DND-41 (cell line): ENCODE measurements around the gene MVD.
"Not testable (repeated sequence)": the region's sequence is repeated elsewhere in the genome, so short reads cannot be mapped to it uniquely, and the experiment has no call there.

Source experiments
- ATAC-seq: fragments of 200-7000 bp; cut with Tn5 transposase; 3 replicates; pipeline ENCODE4 v1.9.1; 2021; ENCODE audit warnings: low read depth; ENCODE audit not compliant: insufficient read depth
- DNase-seq: peaks from one replicate; pipeline ENCODE4 v3.0.0-alpha.2; 2020
- H2AFZ ChIP-seq: 2 replicates; pipeline ENCODE4 v1.6.0; 2012; ENCODE audit warnings: low read depth, low read length
- H3K27ac ChIP-seq: 2 replicates; pipeline ENCODE4 v1.5.1; 2012; ENCODE audit warnings: low read length, inconsistent platforms
- H3K27me3 ChIP-seq: fragments of 200-600 bp; sonication (generic); 2 replicates; pipeline ENCODE4 v1.6.0; 2012; ENCODE audit warnings: low read length, mild to moderate bottlenecking, inconsistent platforms; ENCODE audit not compliant: insufficient read depth, poor library complexity
- H3K36me3 ChIP-seq: 2 replicates; pipeline ENCODE4 v1.5.1; 2012; ENCODE audit warnings: low read length, inconsistent platforms; ENCODE audit not compliant: insufficient read depth
- H3K4me1 ChIP-seq: 2 replicates; pipeline ENCODE4 v1.5.1; 2012; ENCODE audit warnings: mild to moderate bottlenecking, low read length; ENCODE audit not compliant: insufficient read depth
- H3K4me2 ChIP-seq: 2 replicates; pipeline ENCODE4 v1.6.0; 2012; ENCODE audit warnings: mild to moderate bottlenecking, moderate library complexity, low read length, inconsistent platforms; ENCODE audit not compliant: insufficient read depth
- H3K4me3 ChIP-seq, 2 experiments: fragments of 200-600 bp in 1 of 2; shearing (Covaris generic) in 1 of 2; 2 replicates each; pipeline ENCODE4 v1.5.1; 2012 to 2016; ENCODE audit warnings: inconsistent platforms in 2 of 2, low read length in 2 of 2, mild to moderate bottlenecking in 2 of 2, low read depth in 1 of 2, moderate library complexity in 1 of 2
- H3K79me2 ChIP-seq: 2 replicates; pipeline ENCODE4 v1.6.0; 2012; ENCODE audit warnings: low read length, inconsistent platforms; ENCODE audit not compliant: insufficient read depth
- H3K9ac ChIP-seq: 2 replicates; pipeline ENCODE4 v1.6.0; 2012; ENCODE audit warnings: low read depth, mild to moderate bottlenecking, inconsistent platforms, low read length, moderate library complexity
- H3K9me3 ChIP-seq: 2 replicates; pipeline ENCODE4 v1.5.1; 2012; ENCODE audit warnings: low read length, moderate library complexity, mild to moderate bottlenecking, inconsistent platforms; ENCODE audit not compliant: insufficient read depth, severe bottlenecking
- H4K20me1 ChIP-seq: 2 replicates; pipeline ENCODE4 v1.6.0; 2012; ENCODE audit warnings: low read length; ENCODE audit not compliant: insufficient read depth
- EZH2 ChIP-seq: IDR thresholded peaks from 3 replicates; pipeline ENCODE4 v1.6.1; 2012; ENCODE audit warnings: borderline replicate concordance, low read depth, mild to moderate bottlenecking, moderate library complexity, low read length, inconsistent platforms; ENCODE audit not compliant: severe bottlenecking
- TF ChIP-seq, protein P1 (sequence below): IDR thresholded peaks from 2 replicates; pipeline ENCODE4 v1.5.1; 2012; ENCODE audit warnings: borderline replicate concordance, low read length, moderate library complexity, mild to moderate bottlenecking; ENCODE audit not compliant: poor library complexity, severe bottlenecking; ENCODE audit errors: extremely low read depth

Gene MVD

GRCh38 chr16:88671806-88672205 is 8.9 kb upstream of the MVD start:
- Histone ChIP-seq H3K4me3 (no peak overlapping the region), H3K27ac (no peak overlapping the region), H4K20me1 (0 out of 2 replicates have a peak, but pooled peaks cover 3% of the 10 kb centered on the region), H3K36me3 (no peaks in the 10 kb centered on the region), H3K4me1 (no peaks in the 10 kb centered on the region), H3K79me2 (no peaks in the 10 kb centered on the region), H3K9ac (no peak overlapping the region), H3K27me3 (no peaks in the 10 kb centered on the region), H3K4me2 (no peak overlapping the region), H3K9me3 (no peaks in the 10 kb centered on the region), H2AFZ (no peak overlapping the region)
- DNase-seq (no peak), ATAC-seq (no peak)
- TF ChIP-seq, protein P1, sequence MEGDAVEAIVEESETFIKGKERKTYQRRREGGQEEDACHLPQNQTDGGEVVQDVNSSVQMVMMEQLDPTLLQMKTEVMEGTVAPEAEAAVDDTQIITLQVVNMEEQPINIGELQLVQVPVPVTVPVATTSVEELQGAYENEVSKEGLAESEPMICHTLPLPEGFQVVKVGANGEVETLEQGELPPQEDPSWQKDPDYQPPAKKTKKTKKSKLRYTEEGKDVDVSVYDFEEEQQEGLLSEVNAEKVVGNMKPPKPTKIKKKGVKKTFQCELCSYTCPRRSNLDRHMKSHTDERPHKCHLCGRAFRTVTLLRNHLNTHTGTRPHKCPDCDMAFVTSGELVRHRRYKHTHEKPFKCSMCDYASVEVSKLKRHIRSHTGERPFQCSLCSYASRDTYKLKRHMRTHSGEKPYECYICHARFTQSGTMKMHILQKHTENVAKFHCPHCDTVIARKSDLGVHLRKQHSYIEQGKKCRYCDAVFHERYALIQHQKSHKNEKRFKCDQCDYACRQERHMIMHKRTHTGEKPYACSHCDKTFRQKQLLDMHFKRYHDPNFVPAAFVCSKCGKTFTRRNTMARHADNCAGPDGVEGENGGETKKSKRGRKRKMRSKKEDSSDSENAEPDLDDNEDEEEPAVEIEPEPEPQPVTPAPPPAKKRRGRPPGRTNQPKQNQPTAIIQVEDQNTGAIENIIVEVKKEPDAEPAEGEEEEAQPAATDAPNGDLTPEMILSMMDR: no peak
- no peak for TF ChIP-seq EZH2

- Histone ChIP-seq H3K4me3 (no peak overlapping the region), H3K36me3 (no peaks in the 10 kb centered on the region), H3K27me3 (no peaks in the 10 kb centered on the region), H3K27ac (no peak overlapping the region), H4K20me1 (0 out of 2 replicates have a peak, but pooled peaks cover 3% of the 10 kb centered on the region), H3K4me1 (no peaks in the 10 kb centered on the region), H3K9ac (no peak overlapping the region), H3K9me3 (no peaks in the 10 kb centered on the region), H3K79me2 (no peaks in the 10 kb centered on the region), H3K4me2 (no peak overlapping the region), H2AFZ (no peak overlapping the region)
- TF ChIP-seq, protein P1: no peak
- TF ChIP-seq EZH2: no peak
- DNase-seq (no peak), ATAC-seq (no peak)
Observed at GRCh38 chr16:88669980-88670379, 7.1 kb upstream of the MVD start.

DNA sequence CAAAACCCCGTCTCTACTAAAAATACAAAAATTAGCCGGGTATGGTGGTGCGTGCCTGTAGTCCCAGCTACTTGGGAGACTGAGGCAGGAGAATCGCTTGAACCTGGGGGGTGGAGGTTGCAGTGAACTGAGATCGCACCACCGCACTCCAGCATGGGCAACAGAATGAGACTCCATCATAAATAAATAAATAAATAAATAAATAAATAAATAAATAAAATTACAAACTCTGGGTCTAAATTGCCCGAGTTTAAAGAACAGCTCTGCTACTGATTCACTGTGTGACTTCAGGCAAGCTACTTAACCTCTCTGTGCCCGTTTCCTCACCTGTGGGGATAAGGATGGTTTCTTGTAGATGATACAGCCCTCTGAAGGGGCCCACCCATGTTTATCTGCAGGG is 6.6 kb upstream of the MVD start:
- not testable (repeated sequence) for H3K36me3 ChIP-seq, H3K27ac ChIP-seq, DNase-seq, H3K4me2 ChIP-seq, ATAC-seq, H3K79me2 ChIP-seq, H3K4me3 ChIP-seq, H3K4me1 ChIP-seq, H3K9ac ChIP-seq, H4K20me1 ChIP-seq, H2AFZ ChIP-seq, H3K27me3 ChIP-seq, H3K9me3 ChIP-seq

DNA sequence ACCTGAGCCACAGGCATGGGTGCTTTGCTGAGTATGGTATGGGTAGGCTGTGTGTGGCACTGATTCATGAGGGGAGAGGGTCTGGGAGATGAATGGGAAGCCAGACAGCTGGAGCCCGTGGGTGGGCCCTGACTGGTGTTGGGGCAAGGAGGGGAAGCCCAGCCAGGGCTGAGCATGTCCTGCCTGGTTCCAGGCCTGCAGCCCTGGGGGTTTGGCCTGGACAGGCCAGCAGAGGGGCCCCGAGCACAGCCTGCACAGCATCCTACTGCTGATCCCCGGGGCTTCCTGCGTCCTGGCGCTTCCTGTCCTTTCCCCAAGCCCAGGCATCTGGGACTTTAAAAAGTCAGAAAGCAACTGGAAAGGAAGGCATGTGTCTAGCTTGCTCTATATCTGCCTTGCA is 4.6 kb upstream of the MVD start:
- Histone ChIP-seq H2AFZ (no peak overlapping the region), H3K27me3 (no peaks in the 10 kb centered on the region), H3K4me3 (no peak overlapping the region), H3K9me3 (no peaks in the 10 kb centered on the region), H3K27ac (no peak overlapping the region), H3K4me1 (peaks cover 8% of the 10 kb centered on the region), H3K4me2 (no peak overlapping the region), H3K79me2 (peaks cover 9% of the 10 kb centered on the region), H3K36me3 (no peaks in the 10 kb centered on the region), H3K9ac (no peak overlapping the region), H4K20me1 (0 out of 2 replicates have a peak, but pooled peaks cover 3% of the 10 kb centered on the region)
- ATAC-seq (no peak), DNase-seq (no peak)
- no peak for TF ChIP-seq EZH2
- TF ChIP-seq, protein P1: no peak
